NT2/D1 (cell line): Measurements from ENCODE around the gene RNASE13.

Experiments used
- DNase-seq: peaks from one replicate; pipeline ENCODE4 v3.0.0-alpha.2; 2011; ENCODE audit warnings: low read depth, low spot score
- H3K27me3 ChIP-seq: 2 replicates; pipeline ENCODE4 v1.6.0; 2011; ENCODE audit warnings: mild to moderate bottlenecking; ENCODE audit not compliant: insufficient read length, insufficient read depth
- H3K36me3 ChIP-seq: 2 replicates; pipeline ENCODE4 v1.6.1; 2011; ENCODE audit warnings: mild to moderate bottlenecking, low read length, mixed read lengths; ENCODE audit not compliant: insufficient read depth, insufficient read length
- H3K4me1 ChIP-seq: 2 replicates; pipeline ENCODE4 v1.5.1; 2011; ENCODE audit not compliant: insufficient read depth, insufficient read length
- H3K4me3 ChIP-seq: 2 replicates; pipeline ENCODE4 v1.5.1; 2011; ENCODE audit warnings: low read depth; ENCODE audit not compliant: insufficient read length
- H3K9ac ChIP-seq: 2 replicates; pipeline ENCODE4 v1.6.0; 2011; ENCODE audit warnings: low read depth; ENCODE audit not compliant: insufficient read length
- H3K9me3 ChIP-seq: 2 replicates; pipeline ENCODE4 v1.5.1; 2011; ENCODE audit warnings: mild to moderate bottlenecking, low read length; ENCODE audit not compliant: insufficient read depth
- SUZ12 ChIP-seq: IDR thresholded peaks from 2 replicates; pipeline ENCODE4 v1.6.1; 2011; ENCODE audit not compliant: insufficient read length, insufficient read depth; ENCODE audit errors: extremely low read depth
- YY1 ChIP-seq: IDR thresholded peaks from 2 replicates; pipeline ENCODE4 v1.6.1; 2011; ENCODE audit not compliant: insufficient read length, insufficient read depth
- ZNF274 ChIP-seq: IDR thresholded peaks from 2 replicates; pipeline ENCODE4 v1.6.1; 2011; ENCODE audit warnings: mild to moderate bottlenecking, low read depth, low read length

The RNASE13 gene

DNA sequence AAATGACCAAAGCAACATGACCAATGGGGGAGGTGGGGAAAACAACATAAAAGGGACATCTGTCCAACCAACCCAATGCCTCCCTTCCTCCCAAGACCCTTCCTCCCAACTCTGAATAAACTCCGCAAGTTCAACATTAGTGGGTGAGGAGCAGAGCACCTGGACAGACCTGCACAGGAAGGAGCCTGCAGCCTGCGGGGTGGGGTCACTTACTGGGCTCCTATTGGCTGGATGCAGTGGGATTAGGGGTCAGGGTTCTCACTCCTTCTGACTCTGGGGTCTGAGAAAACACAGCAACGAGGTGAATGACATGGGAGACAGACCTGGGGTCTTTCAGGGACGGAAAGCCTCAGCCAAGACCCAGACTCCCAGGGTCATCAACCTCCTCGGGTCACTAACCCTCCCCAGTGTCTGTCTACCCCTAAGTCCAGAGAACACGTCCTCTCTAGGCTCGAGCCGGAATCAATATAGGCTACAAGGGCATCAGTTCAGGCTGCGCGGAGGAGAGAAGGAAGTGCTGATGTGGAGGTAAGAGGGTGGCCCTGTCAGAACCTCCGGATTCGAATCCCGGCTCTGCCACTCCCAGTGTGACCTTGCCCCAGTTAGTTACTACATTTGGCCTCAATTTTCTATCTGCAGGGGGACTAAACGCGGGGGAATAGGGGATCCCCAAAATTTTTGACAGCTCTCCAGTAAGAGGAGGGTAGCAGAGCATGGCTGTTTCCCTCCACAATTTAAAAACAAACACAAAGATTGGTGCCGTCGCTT is 10.6 kb downstream of the RNASE13 start:
- peaks cover 25% of the 10 kb centered on the region for H3K36me3 ChIP-seq
- DNase-seq = no peak
- TF ChIP-seq YY1 (no peak), ZNF274 (no peak), SUZ12 (no peak)
- peak overlapping the region; percentile 87 for H3K9ac ChIP-seq
- peak overlapping the region; percentile 80 for H3K4me3 ChIP-seq
- peaks cover 6% of the 10 kb centered on the region for H3K4me1 ChIP-seq
- peaks cover 11% of the 10 kb centered on the region for H3K27me3 ChIP-seq
- H3K9me3 ChIP-seq = no peaks in the 10 kb centered on the region

DNA sequence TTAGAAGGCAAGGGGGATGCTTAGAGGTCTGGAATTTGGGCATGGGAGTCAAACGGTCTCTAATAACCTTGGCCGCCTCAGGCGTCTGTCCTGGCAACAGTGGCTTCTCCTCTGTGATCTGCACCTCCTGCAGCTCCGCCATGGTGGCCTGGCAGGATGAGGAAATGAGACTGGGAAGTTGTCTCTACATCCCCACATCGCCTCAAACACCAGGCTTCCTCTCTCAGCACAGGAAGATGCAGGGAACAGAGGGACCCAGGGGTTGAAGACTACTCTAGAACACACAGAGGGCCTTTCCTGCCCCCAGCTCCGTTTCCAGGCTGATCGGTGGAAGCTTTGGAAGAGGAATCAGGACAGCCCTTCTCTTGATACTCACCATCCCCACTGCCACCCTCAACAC is 11.4 kb downstream of the RNASE13 start:
- peaks cover 33% of the 10 kb centered on the region for H3K36me3 ChIP-seq
- H3K27me3 ChIP-seq = peaks cover 11% of the 10 kb centered on the region
- no peaks in the 10 kb centered on the region for H3K9me3 ChIP-seq
- no peak overlapping the region for H3K9ac ChIP-seq
- H3K4me3 ChIP-seq = no peak overlapping the region
- no peak for TF ChIP-seq SUZ12
- TF ChIP-seq YY1 = no peak
- TF ChIP-seq ZNF274 = no peak
- no peak for DNase-seq
- H3K4me1 ChIP-seq = peaks cover 6% of the 10 kb centered on the region

DNA sequence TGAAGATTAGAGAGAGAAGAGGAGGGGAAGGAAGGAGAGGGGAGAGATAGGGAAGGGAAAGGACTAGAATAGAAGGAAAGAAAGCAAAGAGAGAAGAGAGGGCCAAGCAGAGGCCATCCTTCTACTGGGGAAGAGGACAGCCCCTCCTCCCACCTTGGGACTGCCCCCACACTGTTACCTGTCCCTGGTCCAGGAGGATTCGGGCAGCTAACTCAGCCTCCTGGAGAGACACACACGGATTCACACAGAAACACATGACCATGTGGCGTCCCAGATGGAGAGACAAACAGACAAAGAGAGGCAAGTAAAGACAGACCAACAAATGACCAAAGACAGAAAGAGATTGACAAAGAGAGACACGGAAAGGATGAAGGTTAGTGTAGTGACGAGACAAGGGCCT is 11.9 kb downstream of the RNASE13 start:
- Histone ChIP-seq H3K4me3 (no peak overlapping the region), H3K27me3 (peaks cover 11% of the 10 kb centered on the region), H3K9me3 (no peaks in the 10 kb centered on the region), H3K36me3 (peaks cover 38% of the 10 kb centered on the region), H3K9ac (no peak overlapping the region), H3K4me1 (peaks cover 6% of the 10 kb centered on the region)
- DNase-seq = no peak
- TF ChIP-seq ZNF274 (no peak), SUZ12 (no peak), YY1 (no peak)

DNA sequence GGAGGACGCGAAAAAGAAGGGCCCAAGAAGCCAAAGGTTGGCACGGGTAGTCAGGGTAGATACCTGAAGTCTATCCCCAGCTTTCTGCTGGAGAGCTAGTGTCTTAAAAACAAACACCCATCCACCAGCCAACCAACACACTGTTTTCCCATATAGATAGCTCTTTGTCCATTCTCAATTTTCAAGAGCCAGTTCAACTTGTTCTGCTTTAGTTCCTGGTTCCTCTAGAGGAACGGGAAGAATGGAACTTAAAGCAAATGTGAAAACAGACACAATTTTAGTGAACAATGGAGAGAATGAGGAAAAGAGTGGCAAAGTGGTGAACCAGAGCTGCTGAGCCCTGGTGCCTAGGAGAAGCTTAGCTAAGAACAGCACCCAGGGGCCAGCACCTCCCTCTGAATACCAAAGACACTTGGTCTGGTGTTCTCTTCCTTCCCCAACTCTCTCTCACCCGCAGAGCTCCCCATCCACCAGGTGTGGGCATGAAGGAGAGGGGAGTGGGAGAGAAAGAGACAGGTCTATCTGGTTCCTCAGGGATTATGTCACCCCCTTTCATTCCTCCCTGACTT is 13.5 kb downstream of the RNASE13 start:
- H3K9me3 ChIP-seq = no peaks in the 10 kb centered on the region
- DNase-seq = no peak
- H3K27me3 ChIP-seq = peaks cover 11% of the 10 kb centered on the region
- H3K4me3 ChIP-seq = no peak overlapping the region
- no peak overlapping the region for H3K9ac ChIP-seq
- peaks cover 49% of the 10 kb centered on the region for H3K36me3 ChIP-seq
- peaks cover 4% of the 10 kb centered on the region for H3K4me1 ChIP-seq
- no peak for TF ChIP-seq YY1
- TF ChIP-seq ZNF274 = no peak
- no peak for TF ChIP-seq SUZ12

DNA sequence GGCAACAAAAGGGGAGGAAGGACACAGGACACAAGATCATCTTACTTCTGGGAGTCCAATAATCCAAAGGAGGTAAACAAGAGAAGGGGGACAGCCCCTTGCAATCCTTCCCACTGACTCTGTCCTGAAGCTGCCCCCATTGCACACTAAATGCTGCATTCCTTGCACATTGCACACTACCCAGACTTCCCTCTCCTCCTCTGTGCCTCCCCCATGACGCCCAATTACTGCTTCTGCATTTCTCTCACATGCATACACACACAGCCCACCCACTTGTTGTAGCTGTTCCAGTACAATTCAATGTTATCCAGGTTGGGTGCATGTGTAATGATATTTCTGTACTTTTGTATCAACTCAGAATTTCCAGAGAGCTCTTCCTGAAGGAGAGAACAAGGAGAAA is 15.2 kb downstream of the RNASE13 start:
- Histone ChIP-seq H3K9me3 (no peaks in the 10 kb centered on the region), H3K9ac (no peak overlapping the region), H3K27me3 (peaks cover 7% of the 10 kb centered on the region), H3K36me3 (peaks cover 49% of the 10 kb centered on the region), H3K4me3 (no peak overlapping the region), H3K4me1 (peaks cover 4% of the 10 kb centered on the region)
- DNase-seq = no peak
- TF ChIP-seq YY1 = no peak
- no peak for TF ChIP-seq SUZ12
- TF ChIP-seq ZNF274 = no peak

DNA sequence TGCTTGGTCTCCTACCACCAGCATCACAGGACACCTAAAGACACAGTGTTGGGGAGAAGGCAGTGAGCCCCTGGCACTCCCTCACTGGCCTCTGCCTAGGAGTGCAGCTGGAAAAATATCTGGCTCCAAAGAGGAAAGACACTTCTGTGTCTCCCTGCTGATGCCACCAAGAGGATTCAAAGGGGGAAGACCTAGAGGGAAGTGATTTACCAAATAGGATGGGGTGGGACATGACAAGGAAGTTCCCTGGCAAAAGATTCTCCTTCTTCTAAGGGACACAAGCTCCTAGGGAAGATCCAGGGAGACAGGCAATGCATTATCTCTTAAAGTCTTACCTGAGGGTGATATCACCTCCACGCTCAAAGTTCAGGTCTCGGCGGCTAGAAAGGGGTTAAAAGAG is 15.8 kb downstream of the RNASE13 start:
- no peak for TF ChIP-seq ZNF274
- no peak for TF ChIP-seq YY1
- TF ChIP-seq SUZ12 = no peak
- Histone ChIP-seq H3K9ac (no peak overlapping the region), H3K9me3 (no peaks in the 10 kb centered on the region), H3K4me3 (no peak overlapping the region), H3K4me1 (peaks cover 4% of the 10 kb centered on the region), H3K36me3 (peaks cover 49% of the 10 kb centered on the region), H3K27me3 (peaks cover 1% of the 10 kb centered on the region)
- DNase-seq = no peak

DNA sequence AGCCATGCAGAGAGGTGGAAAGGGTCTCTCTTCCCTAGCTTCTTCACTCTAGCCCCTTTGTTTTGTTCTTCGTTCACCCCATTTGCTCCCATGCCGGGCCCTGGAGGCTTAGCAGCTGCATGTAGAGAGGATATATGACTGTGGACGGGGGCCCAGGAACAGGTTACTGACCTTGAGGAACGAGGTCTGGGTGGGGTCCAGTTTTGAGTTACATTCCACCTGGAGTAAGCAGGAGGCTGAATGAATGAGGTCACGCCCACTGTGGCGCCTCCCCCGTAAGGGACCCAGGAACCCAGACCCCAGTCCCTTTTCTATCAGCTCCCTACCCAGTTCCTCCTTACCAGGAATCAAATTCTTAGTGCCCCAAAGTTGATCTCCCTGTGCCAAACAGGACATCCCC is 16.3 kb downstream of the RNASE13 start:
- H3K36me3 ChIP-seq = peaks cover 49% of the 10 kb centered on the region
- H3K4me3 ChIP-seq = no peak overlapping the region
- H3K27me3 ChIP-seq = no peaks in the 10 kb centered on the region
- H3K9ac ChIP-seq = no peak overlapping the region
- no peak for TF ChIP-seq ZNF274
- no peak for TF ChIP-seq YY1
- no peak for TF ChIP-seq SUZ12
- no peak for DNase-seq
- H3K9me3 ChIP-seq = no peaks in the 10 kb centered on the region
- H3K4me1 ChIP-seq = peaks cover 2% of the 10 kb centered on the region
